Neural crest cell (in vitro differentiated cells): ENCODE measurements around the gene DNAJC1. TPM values are rescaled to one million over a fixed set of nuclear protein-coding genes. Genes with fewer than 3 reads are reported as not detected.

Experiments used
- DNase-seq: peaks from one replicate; pipeline ENCODE4 v3.0.0; 2021; ENCODE audit warnings: low read depth, mixed read lengths, low spot score
- H3K27ac Mint-ChIP-seq: one replicate; pipeline ENCODE4 v1.8.0; 2021; ENCODE audit warnings: mild to moderate bottlenecking, mixed read lengths; ENCODE audit not compliant: unreplicated experiment
- H3K27me3 Mint-ChIP-seq: 2 replicates; pipeline ENCODE4 v1.8.0; 2021; ENCODE audit warnings: low read depth, mild to moderate bottlenecking, mixed read lengths
- H3K36me3 Mint-ChIP-seq: 2 replicates; pipeline ENCODE4 v1.8.0; 2021; ENCODE audit warnings: low read depth, mild to moderate bottlenecking, mixed read lengths
- H3K4me1 Mint-ChIP-seq: 2 replicates; pipeline ENCODE4 v1.8.0; 2021; ENCODE audit warnings: mixed read lengths
- H3K4me3 Mint-ChIP-seq: one replicate; pipeline ENCODE4 v1.8.0; 2021; ENCODE audit warnings: mild to moderate bottlenecking, mixed read lengths
- H3K9me3 Mint-ChIP-seq: 2 replicates; pipeline ENCODE4 v1.8.0; 2021; ENCODE audit warnings: mixed read lengths
- CTCF ChIP-seq: fragments of 200-600 bp; sonication (generic); conservative IDR thresholded peaks from 2 replicates; pipeline ENCODE4 v1.5.0; 2021; ENCODE audit warnings: antibody characterized with exemption, mild to moderate bottlenecking
- total RNA-seq: library from RNA; stranded (reverse); gene quantifications from 2 replicates; pipeline ENCODE4 v1.2.1, GENCODE V29; 2021

DNAJC1 gene
- total RNA-seq, 1 donor from 2014 or later, result 34.3 TPM

- H3K9me3 Mint-ChIP-seq, result peaks cover 21% of the 10 kb centered on the region
- H3K4me1 Mint-ChIP-seq, result peaks cover 3% of the 10 kb centered on the region
- no peak for DNase-seq
- H3K27ac Mint-ChIP-seq, result no peak overlapping the region
- peaks cover 35% of the 10 kb centered on the region for H3K36me3 Mint-ChIP-seq
- no peak for TF ChIP-seq CTCF
- no peak overlapping the region for H3K4me3 Mint-ChIP-seq
- H3K27me3 Mint-ChIP-seq, result no peaks in the 10 kb centered on the region
Observed at GRCh38 chr10:21776883-21777282, 226.6 kb downstream of the DNAJC1 start.

- Mint-ChIP-seq H3K27me3 (no peaks in the 10 kb centered on the region), H3K36me3 (peaks cover 17% of the 10 kb centered on the region), H3K9me3 (peaks cover 10% of the 10 kb centered on the region), H3K4me1 (no peaks in the 10 kb centered on the region), H3K27ac (no peak overlapping the region), H3K4me3 (no peak overlapping the region)
- no peak for TF ChIP-seq CTCF
- DNase-seq, result no peak
Observed at GRCh38 chr10:21771219-21771618, 232.3 kb downstream of the DNAJC1 start.

- no peak overlapping the region for H3K4me3 Mint-ChIP-seq
- H3K27me3 Mint-ChIP-seq, result no peaks in the 10 kb centered on the region
- peaks cover 18% of the 10 kb centered on the region for H3K36me3 Mint-ChIP-seq
- H3K4me1 Mint-ChIP-seq, result no peaks in the 10 kb centered on the region
- TF ChIP-seq CTCF, result no peak
- DNase-seq, result no peak
- H3K9me3 Mint-ChIP-seq, result peaks cover 8% of the 10 kb centered on the region
- no peak overlapping the region for H3K27ac Mint-ChIP-seq
Observed at GRCh38 chr10:21769041-21769440, 234.5 kb downstream of the DNAJC1 start.

GRCh38 chr10:21764466-21765189 lies 238.9 kb downstream of the DNAJC1 start:
- H3K36me3 Mint-ChIP-seq, result peaks cover 6% of the 10 kb centered on the region
- H3K27me3 Mint-ChIP-seq, result no peaks in the 10 kb centered on the region
- no peak overlapping the region for H3K4me3 Mint-ChIP-seq
- TF ChIP-seq CTCF, result no peak
- no peak overlapping the region for H3K27ac Mint-ChIP-seq
- no peak for DNase-seq
- no peaks in the 10 kb centered on the region for H3K9me3 Mint-ChIP-seq
- H3K4me1 Mint-ChIP-seq, result no peaks in the 10 kb centered on the region

- no peak for DNase-seq
- no peak overlapping the region for H3K27ac Mint-ChIP-seq
- no peak for TF ChIP-seq CTCF
- H3K27me3 Mint-ChIP-seq, result no peaks in the 10 kb centered on the region
- peaks cover 12% of the 10 kb centered on the region for H3K36me3 Mint-ChIP-seq
- H3K4me3 Mint-ChIP-seq, result no peak overlapping the region
- no peaks in the 10 kb centered on the region for H3K9me3 Mint-ChIP-seq
- H3K4me1 Mint-ChIP-seq, result peaks cover 20% of the 10 kb centered on the region
Observed at GRCh38 chr10:21760332-21760731, 243.2 kb downstream of the DNAJC1 start.
